ENCODE measurements around the gene LRRC74B. TPM values are rescaled to one million over a fixed set of nuclear protein-coding genes. Genes with fewer than 3 reads are reported as not detected.
"Not testable (repeated sequence)": the region's sequence is repeated elsewhere in the genome, so short reads cannot be mapped to it uniquely, and the experiment has no call there.

LRRC74B gene
- total RNA-seq, 2 experiments from 2014 or later: not detected

DNA sequence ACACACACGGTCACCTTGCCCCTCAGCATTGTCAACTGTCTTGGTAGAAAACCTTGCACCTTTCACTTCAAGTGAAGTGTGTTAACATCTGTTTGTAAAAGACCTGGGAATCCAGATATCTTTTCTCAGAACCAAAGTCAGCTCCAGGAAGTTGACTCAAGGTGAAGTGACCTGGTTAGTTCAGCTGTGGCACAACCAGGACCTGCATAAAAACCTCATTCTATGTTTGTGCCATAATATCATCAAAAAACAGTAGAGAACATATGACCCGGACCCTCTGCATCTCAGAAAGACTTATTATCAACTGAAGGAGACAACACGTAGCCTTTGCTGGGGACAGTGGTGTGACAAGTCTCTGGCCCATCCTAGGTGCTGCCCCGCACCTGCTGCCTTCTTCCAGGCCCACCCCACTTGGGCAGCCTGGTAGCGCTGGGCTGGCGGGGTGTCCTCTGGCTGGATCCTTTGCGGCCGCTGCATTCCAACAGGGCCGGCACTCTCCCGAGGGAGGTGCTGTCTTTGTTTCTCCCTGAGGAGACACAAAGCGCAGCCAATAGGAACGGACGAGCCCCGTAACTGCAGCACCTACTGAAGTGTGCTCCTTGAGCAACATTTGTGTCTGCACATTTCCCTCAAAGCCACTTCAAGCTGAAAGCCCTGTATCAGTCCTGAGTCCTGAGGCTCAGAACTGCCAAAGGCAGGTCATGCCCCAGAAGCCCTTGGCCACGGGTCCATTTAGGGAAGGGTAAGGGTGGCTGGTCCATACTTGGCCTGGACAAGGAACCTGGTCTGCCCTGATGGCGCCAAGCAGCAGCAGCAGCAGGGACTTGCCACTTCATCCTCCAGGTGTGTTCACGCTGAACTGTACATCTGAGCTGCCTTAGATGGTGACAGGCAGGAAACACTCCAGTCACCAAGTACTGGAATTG lies 25.2 kb downstream of the LRRC74B start:
- H3K27ac Mint-ChIP-seq: no peak overlapping the region
- peaks cover 4% of the 10 kb centered on the region for H3K4me1 Mint-ChIP-seq (ENCODE audit: low read depth)
- intact Hi-C loops (cut with micrococcal nuclease): no loop called here
- no peak for DNase-seq
- H3K36me3 Mint-ChIP-seq (ENCODE audit: low read depth): no peaks in the 10 kb centered on the region
- CTCF ChIA-PET: no interaction called here
- H3K9me3 Mint-ChIP-seq: no peaks in the 10 kb centered on the region
- no peaks in the 10 kb centered on the region for H3K27me3 Mint-ChIP-seq (ENCODE audit: low read depth)
- no peak overlapping the region for H3K4me3 Mint-ChIP-seq

DNA sequence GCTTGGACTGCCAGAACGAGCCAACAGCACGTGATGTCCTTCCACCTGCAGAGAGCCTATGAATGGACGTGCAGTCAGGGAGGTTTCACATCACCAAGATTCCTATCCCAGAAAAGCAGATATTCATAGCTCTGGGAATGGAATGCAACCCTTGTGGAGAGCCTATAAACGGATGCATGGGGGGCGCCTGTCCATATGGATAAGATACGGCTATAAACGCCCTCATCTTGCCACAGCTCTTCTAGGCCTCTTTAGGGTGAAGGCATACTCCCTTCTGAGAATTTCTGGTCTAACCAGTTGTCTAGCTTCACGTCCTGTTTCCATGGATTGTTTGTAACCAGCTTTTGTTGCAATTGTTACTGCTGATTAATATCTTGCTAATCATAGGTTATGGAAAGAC lies 26.1 kb downstream of the LRRC74B start:
- H3K9me3 Mint-ChIP-seq; H3K36me3 Mint-ChIP-seq (ENCODE audit: low read depth); H3K4me1 Mint-ChIP-seq (ENCODE audit: low read depth); H3K27ac Mint-ChIP-seq; H3K27me3 Mint-ChIP-seq (ENCODE audit: low read depth); intact Hi-C loops (cut with micrococcal nuclease); CTCF ChIA-PET; DNase-seq; H3K4me3 Mint-ChIP-seq: not testable (repeated sequence)

DNA sequence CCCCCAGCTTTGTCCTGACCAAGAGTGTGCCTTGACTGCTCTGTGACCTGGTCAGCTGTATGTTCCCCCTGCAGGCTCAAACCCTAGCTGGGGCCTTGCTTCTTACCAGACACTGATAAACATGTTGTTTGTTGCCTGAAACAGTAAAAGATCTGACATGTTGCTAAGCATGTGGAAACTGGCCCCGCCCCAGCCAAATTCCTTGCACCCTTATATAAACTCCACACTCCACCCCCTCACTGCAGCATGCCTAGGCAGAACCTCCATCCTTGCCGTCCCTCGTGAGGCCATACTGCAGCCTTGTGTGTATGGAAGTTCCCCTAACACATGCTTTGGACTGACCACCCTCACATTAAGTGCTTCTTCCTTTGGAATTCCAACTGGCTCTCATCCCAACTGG lies 27.3 kb downstream of the LRRC74B start:
- no peak for DNase-seq
- Mint-ChIP-seq H3K36me3 (ENCODE audit: low read depth) (no peaks in the 10 kb centered on the region), H3K4me1 (ENCODE audit: low read depth) (peaks cover 4% of the 10 kb centered on the region), H3K9me3 (no peaks in the 10 kb centered on the region), H3K4me3 (no peak overlapping the region), H3K27ac (no peak overlapping the region), H3K27me3 (ENCODE audit: low read depth) (no peaks in the 10 kb centered on the region)
- CTCF ChIA-PET: no interaction called here
- intact Hi-C loops (cut with micrococcal nuclease): no loop called here

- Mint-ChIP-seq H3K27me3 (ENCODE audit: low read depth) (no peaks in the 10 kb centered on the region), H3K36me3 (ENCODE audit: low read depth) (no peaks in the 10 kb centered on the region), H3K27ac (no peak overlapping the region), H3K4me3 (no peak overlapping the region), H3K4me1 (ENCODE audit: low read depth) (no peaks in the 10 kb centered on the region), H3K9me3 (no peaks in the 10 kb centered on the region)
- intact Hi-C loops (cut with micrococcal nuclease): no loop called here
- CTCF ChIA-PET: no interaction called here
- no peak for DNase-seq
Measured at GRCh38 chr22:21073482-21073881, 27.7 kb downstream of the LRRC74B start.

DNA sequence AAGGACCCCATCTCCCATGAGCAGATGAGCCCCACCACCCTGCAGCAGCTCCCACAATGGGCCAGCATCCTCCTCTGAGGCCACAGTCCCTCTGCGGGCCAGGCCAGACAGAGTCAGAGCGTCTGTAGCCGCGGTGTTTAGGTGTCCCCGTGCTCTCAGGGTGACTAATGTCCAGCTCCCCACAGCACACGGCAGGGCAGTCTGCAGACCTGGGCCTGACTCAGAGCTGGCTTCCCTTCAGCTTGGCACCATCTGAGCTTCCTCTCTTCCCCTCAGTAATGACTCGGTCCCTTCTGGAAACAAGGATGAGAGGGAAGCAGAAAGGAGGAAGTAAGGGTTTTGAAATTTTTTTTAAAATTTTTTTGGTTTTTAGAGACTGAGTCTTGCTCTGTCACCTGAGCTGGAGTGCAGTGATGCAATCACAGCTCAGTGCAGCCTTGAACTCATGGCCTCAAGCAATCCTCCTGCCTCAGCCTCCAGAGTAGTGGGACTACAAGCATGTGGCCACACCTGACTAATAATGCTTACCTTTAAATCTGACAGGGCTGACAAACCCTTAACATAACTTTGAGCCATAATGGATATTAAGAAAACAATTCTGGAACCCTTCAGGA lies 28.5 kb downstream of the LRRC74B start:
- H3K4me1 Mint-ChIP-seq (ENCODE audit: low read depth): no peaks in the 10 kb centered on the region
- CTCF ChIA-PET: no interaction called here
- no peak overlapping the region for H3K27ac Mint-ChIP-seq
- H3K27me3 Mint-ChIP-seq (ENCODE audit: low read depth): no peaks in the 10 kb centered on the region
- no peaks in the 10 kb centered on the region for H3K36me3 Mint-ChIP-seq (ENCODE audit: low read depth)
- no peak for DNase-seq
- no peaks in the 10 kb centered on the region for H3K9me3 Mint-ChIP-seq
- H3K4me3 Mint-ChIP-seq: no peak overlapping the region
- intact Hi-C loops (cut with micrococcal nuclease): no loop called here

DNA sequence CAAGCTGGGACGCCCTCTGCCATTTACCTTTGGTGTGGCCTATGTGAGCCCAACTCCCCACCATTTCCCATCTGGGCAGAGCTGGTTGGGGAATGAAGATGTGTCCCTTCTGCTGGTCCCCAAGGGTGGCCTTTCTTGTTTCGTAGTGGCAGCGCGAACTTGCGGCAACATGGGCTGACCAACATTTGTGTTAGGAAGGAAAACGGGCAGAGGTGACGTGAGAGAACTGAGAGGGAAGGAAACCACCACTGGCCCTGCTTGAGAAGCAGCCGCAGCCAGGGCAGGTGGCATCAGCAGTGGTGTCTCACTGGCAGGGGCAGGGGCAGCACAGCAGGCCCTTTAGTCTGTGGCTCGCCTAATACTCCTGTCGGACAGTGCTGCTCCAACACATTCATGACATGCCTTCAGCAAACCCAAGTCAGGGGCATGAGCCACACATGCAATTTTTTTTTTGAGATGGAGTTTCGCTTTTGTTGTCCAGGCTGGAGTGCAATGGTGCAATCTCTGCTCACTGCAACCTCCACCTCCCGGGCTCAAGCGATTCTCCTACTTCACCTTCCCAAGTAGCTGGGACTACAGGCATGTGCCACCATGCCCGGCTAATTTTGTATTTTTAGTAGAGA lies 29.9 kb downstream of the LRRC74B start:
- intact Hi-C loops (cut with micrococcal nuclease): no loop called here
- H3K27ac Mint-ChIP-seq: no peak overlapping the region
- no peaks in the 10 kb centered on the region for H3K4me1 Mint-ChIP-seq (ENCODE audit: low read depth)
- CTCF ChIA-PET: interaction anchor here (1.1 kb wide), 1 partner anchor 24 kb away, joined by 4 read pairs; no protein-coding TSS in a partner anchor
- no peak overlapping the region for H3K4me3 Mint-ChIP-seq
- no peaks in the 10 kb centered on the region for H3K36me3 Mint-ChIP-seq (ENCODE audit: low read depth)
- H3K27me3 Mint-ChIP-seq (ENCODE audit: low read depth): no peaks in the 10 kb centered on the region
- H3K9me3 Mint-ChIP-seq: no peaks in the 10 kb centered on the region
- no peak for DNase-seq

- Mint-ChIP-seq H3K9me3 (no peaks in the 10 kb centered on the region), H3K4me1 (ENCODE audit: low read depth) (no peaks in the 10 kb centered on the region)
- intact Hi-C loops (cut with micrococcal nuclease): no loop called here
Measured at GRCh38 chr22:21076912-21077625, 31.3 kb downstream of the LRRC74B start.

DNA sequence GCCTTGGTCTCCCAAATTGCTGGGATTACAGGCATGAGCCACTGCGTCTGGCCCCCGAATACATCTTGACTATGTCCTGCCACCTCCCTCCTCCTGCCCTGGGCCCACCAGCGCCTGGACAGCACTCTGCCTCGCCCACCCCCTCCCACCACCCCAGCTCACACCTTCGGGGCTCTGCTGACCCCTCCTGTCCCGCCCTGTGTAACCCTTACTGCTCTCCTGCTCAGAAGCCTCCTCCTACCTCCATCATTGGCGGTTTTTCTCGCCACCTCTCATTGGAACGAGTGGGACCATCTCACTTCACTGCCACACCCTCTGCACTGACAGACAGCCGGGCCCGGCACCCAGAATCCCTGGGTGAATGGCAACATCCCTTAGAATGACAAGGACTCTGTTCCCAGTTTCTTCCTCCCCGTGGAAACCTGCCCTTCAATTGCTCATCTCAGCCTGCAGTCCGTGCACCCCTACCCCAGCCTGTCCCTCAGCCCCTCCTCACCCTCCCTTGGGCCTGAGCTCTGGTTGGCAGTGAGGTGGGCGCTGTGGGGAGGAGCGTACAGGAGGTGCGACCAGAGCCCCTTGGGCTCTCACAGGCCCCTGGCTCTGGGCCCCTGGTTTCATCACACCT lies 32.2 kb downstream of the LRRC74B start:
- CTCF ChIA-PET: no interaction called here
- H3K9me3 Mint-ChIP-seq: no peaks in the 10 kb centered on the region
- no peak overlapping the region for H3K4me3 Mint-ChIP-seq
- no peaks in the 10 kb centered on the region for H3K4me1 Mint-ChIP-seq (ENCODE audit: low read depth)
- no peak overlapping the region for H3K27ac Mint-ChIP-seq
- no peak for DNase-seq
- H3K36me3 Mint-ChIP-seq (ENCODE audit: low read depth): no peaks in the 10 kb centered on the region
- H3K27me3 Mint-ChIP-seq (ENCODE audit: low read depth): no peaks in the 10 kb centered on the region
- intact Hi-C loops (cut with micrococcal nuclease): no loop called here

More at GRCh38 chr22:21076912-21077625, 31.3 kb downstream of the LRRC74B start:
- Mint-ChIP-seq H3K27me3 (ENCODE audit: low read depth) (no peaks in the 10 kb centered on the region), H3K4me3 (no peak overlapping the region), H3K36me3 (ENCODE audit: low read depth) (no peaks in the 10 kb centered on the region), H3K27ac (no peak overlapping the region)
- CTCF ChIA-PET: no interaction called here
- DNase-seq: no peak

- Mint-ChIP-seq H3K27ac (no peak overlapping the region), H3K27me3 (ENCODE audit: low read depth) (no peaks in the 10 kb centered on the region), H3K36me3 (ENCODE audit: low read depth) (no peaks in the 10 kb centered on the region)
Measured at GRCh38 chr22:21078916-21079315, 33.2 kb downstream of the LRRC74B start.

DNA sequence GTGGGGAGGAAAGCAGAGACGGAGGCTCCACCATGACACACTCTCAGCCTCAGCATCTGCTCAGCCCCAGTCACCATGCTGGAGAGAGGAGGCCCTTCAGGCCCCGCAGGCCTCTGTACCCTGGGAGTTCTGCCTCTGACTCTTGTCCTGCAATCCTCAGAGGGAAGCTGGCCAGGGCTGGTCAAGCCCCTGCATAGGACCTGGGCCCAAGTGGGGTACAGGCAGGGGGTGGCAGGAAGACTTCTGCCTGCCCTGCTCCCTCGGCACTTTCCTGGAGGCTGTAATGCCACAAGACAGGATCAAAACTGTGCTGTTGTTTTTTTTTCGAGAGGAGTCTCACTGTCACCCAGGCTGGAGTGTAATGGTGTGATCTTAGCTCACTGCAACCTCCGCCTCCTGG lies 33.7 kb downstream of the LRRC74B start:
- Mint-ChIP-seq H3K27ac (no peak overlapping the region), H3K4me1 (ENCODE audit: low read depth) (no peaks in the 10 kb centered on the region), H3K27me3 (ENCODE audit: low read depth) (no peaks in the 10 kb centered on the region), H3K36me3 (ENCODE audit: low read depth) (no peaks in the 10 kb centered on the region), H3K4me3 (no peak overlapping the region), H3K9me3 (no peaks in the 10 kb centered on the region)
- intact Hi-C loops (cut with micrococcal nuclease): no loop called here
- CTCF ChIA-PET: no interaction called here
- DNase-seq: no peak

More at GRCh38 chr22:21078916-21079315, 33.2 kb downstream of the LRRC74B start:
- no peak for DNase-seq
- Mint-ChIP-seq H3K9me3 (no peaks in the 10 kb centered on the region), H3K4me1 (ENCODE audit: low read depth) (no peaks in the 10 kb centered on the region), H3K4me3 (no peak overlapping the region)
- intact Hi-C loops (cut with micrococcal nuclease): no loop called here
- CTCF ChIA-PET: no interaction called here

DNA sequence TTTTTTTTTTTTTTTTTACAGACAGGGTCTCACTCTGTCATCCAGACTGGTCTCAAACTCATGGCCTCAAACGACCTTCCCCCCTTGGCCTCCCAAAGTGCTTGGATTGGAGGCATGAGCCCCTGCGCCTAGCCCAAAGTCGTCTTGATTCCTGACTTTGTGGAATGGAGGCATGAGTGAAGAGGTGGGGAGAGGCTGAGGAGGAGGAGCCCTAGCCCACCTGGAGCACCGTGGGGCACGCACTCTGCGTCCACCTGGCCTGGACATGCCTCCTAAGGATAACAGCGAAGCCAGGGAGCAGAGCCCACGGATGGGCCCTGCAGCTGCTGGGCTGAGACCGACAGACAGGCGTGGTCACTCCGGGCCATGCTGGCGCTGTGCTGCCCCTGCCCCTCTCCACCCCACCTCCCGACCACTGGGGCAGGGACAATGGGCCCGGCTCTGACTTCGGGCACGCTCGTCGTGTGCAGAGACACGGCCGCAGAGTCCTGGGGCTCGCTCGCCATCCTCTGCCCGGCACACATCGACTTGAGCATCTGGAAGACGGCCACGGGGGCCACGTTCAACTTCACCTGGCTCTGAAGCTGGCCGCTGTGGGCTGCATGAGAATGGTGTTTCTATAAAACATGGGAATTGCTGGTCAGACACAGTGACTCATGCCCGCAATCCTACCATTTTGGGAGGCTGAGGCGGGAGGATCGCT lies 34.8 kb downstream of the LRRC74B start:
- CTCF ChIA-PET: interaction anchor here (1.2 kb wide), 1 partner anchor 25 kb away, joined by 3 read pairs; no protein-coding TSS in a partner anchor
- H3K9me3 Mint-ChIP-seq: no peaks in the 10 kb centered on the region

More for the DNA sequence above, 34.8 kb downstream of the LRRC74B start:
- Mint-ChIP-seq H3K27me3 (ENCODE audit: low read depth) (no peaks in the 10 kb centered on the region), H3K4me1 (ENCODE audit: low read depth) (no peaks in the 10 kb centered on the region), H3K27ac (no peak overlapping the region), H3K36me3 (ENCODE audit: low read depth) (no peaks in the 10 kb centered on the region), H3K4me3 (no peak overlapping the region)
- intact Hi-C loops (cut with micrococcal nuclease): no loop called here
- no peak for DNase-seq

All from activated naive CD4-positive, alpha-beta T cell treated with anti-CD3 and anti-CD28 coated beads for 36 hours (primary cell).